RWPE1 (cell line): ENCODE results near the gene SLC15A1.

Source experiments
- CTCF ChIA-PET: fragments of 350-600 bp; sonication (Branson Sonifier 250); formaldehyde crosslinking; extraction: SDS; loops from one replicate; lab custom pipeline; 2021; lab: Yijun Ruan, JAX
- POLR2A ChIA-PET: fragments of 400-600 bp; formaldehyde crosslinking; extraction: SDS; loops from one replicate; lab custom pipeline; 2020; ENCODE audit warnings: antibody characterized with exemption; ENCODE audit not compliant: low non-redundant PET; lab: Yijun Ruan, JAX
- DNase-seq: peaks from one replicate; pipeline ENCODE4 v3.0.0; 2012; ENCODE audit warnings: low spot score
- H3K27ac ChIP-seq: fragments of 450-650 bp; 2 replicates; pipeline ENCODE4 v1.5.1; 2017
- CTCF ChIP-seq: fragments of 450-650 bp; conservative IDR thresholded peaks from 2 replicates; pipeline ENCODE4 v1.5.1; 2017; ENCODE audit warnings: low read depth, mild to moderate bottlenecking

Gene SLC15A1

GRCh38 chr13:98772794-98773452 lies 20.5 kb upstream of the SLC15A1 start:
- H3K27ac ChIP-seq, result no peak overlapping the region
- ChIA-PET POLR2A (no interaction called here), CTCF (interaction anchor here (0.6 kb wide), 1 partner anchor 832 kb away, joined by 3 read pairs; no protein-coding TSS in a partner anchor)
- no peak for TF ChIP-seq CTCF
- no peak for DNase-seq

GRCh38 chr13:98771838-98772611 lies 19.6 kb upstream of the SLC15A1 start:
- no peak for TF ChIP-seq CTCF
- ChIA-PET CTCF (interaction anchor here (0.5 kb wide), 1 partner anchor 9 kb away, joined by 4 read pairs; no protein-coding TSS in a partner anchor), POLR2A (no interaction called here)
- DNase-seq, result no peak
- H3K27ac ChIP-seq, result no peak overlapping the region

GRCh38 chr13:98769736-98770135 lies 17.3 kb upstream of the SLC15A1 start:
- ChIA-PET POLR2A (no interaction called here), CTCF (no interaction called here)
- H3K27ac ChIP-seq, result no peak overlapping the region
- TF ChIP-seq CTCF, result no peak
- no peak for DNase-seq

GRCh38 chr13:98768522-98768921 lies 16.1 kb upstream of the SLC15A1 start:
- TF ChIP-seq CTCF, result no peak
- DNase-seq, result no peak
- no peak overlapping the region for H3K27ac ChIP-seq
- POLR2A ChIA-PET, result no interaction called here
- CTCF ChIA-PET, result no interaction called here

GRCh38 chr13:98766697-98767096 lies 14.2 kb upstream of the SLC15A1 start:
- ChIA-PET CTCF (no interaction called here), POLR2A (no interaction called here)
- no peak for TF ChIP-seq CTCF
- DNase-seq, result no peak
- H3K27ac ChIP-seq, result no peak overlapping the region

- DNase-seq, result no peak
- H3K27ac ChIP-seq, result no peak overlapping the region
- ChIA-PET POLR2A (no interaction called here), CTCF (no interaction called here)
- TF ChIP-seq CTCF, result no peak
These were observed 13.6 kb upstream of the SLC15A1 start for GRCh38 chr13:98765996-98766519.
